ENCODE measurements around the gene OR51E1. TPM values are rescaled to one million over a fixed set of nuclear protein-coding genes. Genes with fewer than 3 reads are reported as not detected.

The OR51E1 gene
- total and polyA plus RNA-seq, 2 donors (not counting 3 experiments of a cell fraction or from before 2014, with no cell fraction given): not detected

DNA sequence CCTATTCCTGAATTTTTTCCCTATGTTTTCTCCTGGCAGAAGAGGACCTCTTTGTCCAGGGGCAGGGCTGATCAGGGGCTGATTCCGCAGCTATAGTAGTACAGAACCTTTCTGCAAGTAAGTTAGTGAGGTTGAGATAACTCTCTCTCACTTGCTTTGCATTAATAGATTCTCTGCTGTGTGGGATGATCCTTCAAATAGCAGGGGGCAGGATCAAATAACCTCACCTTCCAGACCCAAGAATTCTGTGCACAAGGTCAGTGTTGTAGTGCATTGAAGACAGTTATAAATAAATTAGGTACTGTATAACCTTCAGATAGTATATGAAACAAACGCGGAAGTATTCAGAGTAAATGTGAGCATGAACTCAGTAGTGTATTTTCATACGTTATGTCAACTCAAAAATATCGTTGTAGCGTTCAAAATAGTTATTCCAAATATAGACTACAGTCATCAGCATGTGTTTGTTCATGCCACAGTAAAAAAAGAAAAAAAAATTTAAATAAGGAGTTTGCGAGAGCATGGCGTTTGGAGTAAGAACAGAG lies 61.1 kb downstream of the OR51E1 start:
- no peak for FAIRE-seq

More for the DNA sequence above, 61.1 kb downstream of the OR51E1 start:
- ChIA-PET CTCF (no interaction called here), POLR2A (no interaction called here)
- no peaks in the 10 kb centered on the region for H3K36me3 ChIP-seq (ENCODE audit: control insufficient read depth in 2 of 2, extremely low read depth in 1 of 2, insufficient read depth in 2 of 2, low read length in 2 of 2)
- no peaks in the 10 kb centered on the region for H4K20me1 ChIP-seq (replicated peaks; ENCODE audit: control insufficient read depth, extremely low read depth, insufficient read depth, low read length)
- no peaks in the 10 kb centered on the region for H3K79me2 ChIP-seq (ENCODE audit: control insufficient read depth, insufficient read depth, low read length)
- no peaks in the 10 kb centered on the region for H3K9me3 ChIP-seq (replicated peaks; ENCODE audit: control insufficient read depth, insufficient read depth, low read length)
- dilution Hi-C loops (cut with MboI; ENCODE audit: extremely low pct_ligation_motif_present, low sequenced_read_pairs): no loop called here
- TF ChIP-seq CTCF (IDR thresholded peaks at IDR 0.05; ENCODE audit: extremely low read depth in 1 of 2, insufficient read depth in 1 of 2, low read depth in 1 of 2, low read length in 2 of 2) (no peak), JUN (IDR thresholded peaks at IDR 0.05; ENCODE audit: borderline replicate concordance, insufficient read depth, insufficient read length, low read depth) (no peak), MAX (IDR thresholded peaks at IDR 0.05; ENCODE audit: insufficient read depth, insufficient read length) (no peak), FOS (IDR thresholded peaks at IDR 0.05; ENCODE audit: borderline replicate concordance, insufficient read depth, low read length) (no peak), POLR2AphosphoS5 (IDR thresholded peaks at IDR 0.05; ENCODE audit: insufficient read depth, low read depth, low read length) (no peak), MYC (IDR thresholded peaks at IDR 0.05; ENCODE audit: low read depth, low read length) (no peak), EZH2 (IDR thresholded peaks at IDR 0.05; ENCODE audit: borderline replicate concordance, low read depth, low read length, severe bottlenecking) (no peak), GATA2 (IDR thresholded peaks at IDR 0.05; ENCODE audit: insufficient read depth, insufficient read length, low read depth, low read length) (no peak), POLR2A (IDR thresholded peaks at IDR 0.05; ENCODE audit: low read depth, low read length) (no peak)
- no TSS peak for BruUV-seq (replicated peaks)
- no peak overlapping the region for H3K4me2 ChIP-seq (ENCODE audit: insufficient read depth, low read length)
- H3K4me1 ChIP-seq (ENCODE audit: control insufficient read depth, extremely low read depth, insufficient read depth, low read length): no peaks in the 10 kb centered on the region
- no peak overlapping the region for H3K9ac ChIP-seq (replicated peaks; ENCODE audit: extremely low read depth, insufficient read depth, low read length)
- intact Hi-C loops (cut with micrococcal nuclease): no loop called here
- no peaks in the 10 kb centered on the region for H3K27me3 ChIP-seq (ENCODE audit: control insufficient read depth in 2 of 2, insufficient read depth in 2 of 2, low read length in 2 of 2)
- no peak overlapping the region for H2AFZ ChIP-seq (ENCODE audit: low read depth, low read length)
- no peak overlapping the region for H3K4me3 ChIP-seq (replicated peaks in 1 of 3; ENCODE audit: insufficient read depth in 1 of 3, low read depth in 1 of 3, low read length in 3 of 3)
- no peak for DNase-seq (ENCODE audit: low read depth, low spot score)
- no peak overlapping the region for H3K27ac ChIP-seq (ENCODE audit: insufficient read depth, low read depth, low read length)
- no peaks in the 10 kb centered on the region for H3K9me1 ChIP-seq (replicated peaks; ENCODE audit: control insufficient read depth, extremely low read depth, insufficient read depth, low read length)

Other genes starting within 250 kb of the OR51E1 start
- not detected in 2 replicates for gene OR52K2, start 194.7 kb upstream of the OR51E1 start, total RNA-seq
- gene OR52K2, start 194.7 kb upstream of the OR51E1 start, polyA plus RNA-seq: not detected in 2 replicates
- not detected in 2 replicates for gene OR52K1, start 161.3 kb upstream of the OR51E1 start, total RNA-seq
- not detected in 2 replicates for gene OR52K1, start 161.3 kb upstream of the OR51E1 start, polyA plus RNA-seq
- not detected in 2 replicates for gene OR52M1, start 98.8 kb upstream of the OR51E1 start, total RNA-seq
- not detected in 2 replicates for gene OR52M1, start 98.8 kb upstream of the OR51E1 start, polyA plus RNA-seq
- gene OR52I2, start 62.2 kb upstream of the OR51E1 start, total RNA-seq: not detected in 2 replicates
- not detected in 2 replicates for gene OR52I2, start 62.2 kb upstream of the OR51E1 start, polyA plus RNA-seq
- gene OR52I1, start 49.9 kb upstream of the OR51E1 start, total RNA-seq: not detected in 2 replicates
- gene OR52I1, start 49.9 kb upstream of the OR51E1 start, polyA plus RNA-seq: not detected in 2 replicates
- 10.6 and 11.3 TPM in 2 replicates for gene TRIM68, start 35.8 kb upstream of the OR51E1 start, total RNA-seq
- gene TRIM68, start 35.8 kb upstream of the OR51E1 start, polyA plus RNA-seq: 7.2 and 8.1 TPM in 2 replicates
- not detected in 2 replicates for gene OR51D1, start 6.5 kb upstream of the OR51E1 start, total RNA-seq
- not detected in 2 replicates for gene OR51D1, start 6.5 kb upstream of the OR51E1 start, polyA plus RNA-seq
- not detected in 2 replicates for gene OR51E2, start 53.9 kb downstream of the OR51E1 start, total RNA-seq
- not detected in 2 replicates for gene OR51E2, start 53.9 kb downstream of the OR51E1 start, polyA plus RNA-seq
- gene MMP26, start 60.8 kb downstream of the OR51E1 start, total RNA-seq: not detected in 2 replicates
- not detected in 2 replicates for gene MMP26, start 60.8 kb downstream of the OR51E1 start, polyA plus RNA-seq
- not detected in 2 replicates for gene OR51F1, start 126.0 kb downstream of the OR51E1 start, total RNA-seq
- gene OR51F1, start 126.0 kb downstream of the OR51E1 start, polyA plus RNA-seq: not detected in 2 replicates
- not detected in 2 replicates for gene OR52R1, start 160.4 kb downstream of the OR51E1 start, total RNA-seq
- not detected in 2 replicates for gene OR52R1, start 160.4 kb downstream of the OR51E1 start, polyA plus RNA-seq
- not detected in 2 replicates for gene OR51F2, start 177.3 kb downstream of the OR51E1 start, total RNA-seq
- not detected in 2 replicates for gene OR51F2, start 177.3 kb downstream of the OR51E1 start, polyA plus RNA-seq
- gene OR51S1, start 205.2 kb downstream of the OR51E1 start, total RNA-seq: not detected in 2 replicates
- gene OR51S1, start 205.2 kb downstream of the OR51E1 start, polyA plus RNA-seq: not detected in 2 replicates
- not detected in 2 replicates for gene OR51T1, start 237.9 kb downstream of the OR51E1 start, total RNA-seq
- not detected in 2 replicates for gene OR51T1, start 237.9 kb downstream of the OR51E1 start, polyA plus RNA-seq

Measured in endothelial cell of umbilical vein (primary cell).